GM21529 (cell line): ENCODE measurements around the gene BFSP2.
"Not testable (repeated sequence)": the region's sequence is repeated elsewhere in the genome, so short reads cannot be mapped to it uniquely, and the experiment has no call there.

Source experiments
- ATAC-seq: cut with Tn5 transposase; IDR thresholded peaks from one replicate; pipeline ENCODE4 v1.9.1; 2021; ENCODE audit not compliant: unreplicated experiment

BFSP2 gene

GRCh38 chr3:133512416-133513089, 112.7 kb downstream of the BFSP2 start:
- no peak for ATAC-seq

GRCh38 chr3:133514418-133514817, 114.6 kb downstream of the BFSP2 start:
- ATAC-seq: no peak

- ATAC-seq: no peak
These were observed 115.3 kb downstream of the BFSP2 start for GRCh38 chr3:133515127-133515526.

- ATAC-seq: no peak
These were observed 120.4 kb downstream of the BFSP2 start for GRCh38 chr3:133520286-133520685.

GRCh38 chr3:133520938-133521337, 121.1 kb downstream of the BFSP2 start:
- not testable (repeated sequence) for ATAC-seq

GRCh38 chr3:133521946-133522345, 122.1 kb downstream of the BFSP2 start:
- no peak for ATAC-seq

GRCh38 chr3:133523758-133524157, 123.9 kb downstream of the BFSP2 start:
- ATAC-seq: not testable (repeated sequence)
